Neural cell (in vitro differentiated cells): ENCODE results near the gene NCAPD2. TPM values are rescaled to one million over a fixed set of nuclear protein-coding genes. Genes with fewer than 3 reads are reported as not detected.

Experiments
- H2AFZ ChIP-seq: fragments of 200-600, 300-800 bp; sonication (generic), shearing (Covaris generic); 2 replicates; pipeline ENCODE4 v1.6.0; 2014; ENCODE audit warnings: low read depth, mild to moderate bottlenecking, antibody characterized with exemption, low read length, moderate library complexity
- H3F3A ChIP-seq: fragments of 200-600 bp; shearing (Covaris generic); 2 replicates; pipeline ENCODE4 v1.6.1; 2016; ENCODE audit warnings: mild to moderate bottlenecking, moderate library complexity, mixed read lengths, antibody characterized with exemption, low read length; ENCODE audit not compliant: insufficient read depth, poor library complexity, severe bottlenecking
- H3K27ac ChIP-seq: fragments of 200-600, 300-800 bp; sonication (generic), shearing (Covaris generic); 2 replicates; pipeline ENCODE4 v1.5.1; 2014; ENCODE audit warnings: mild to moderate bottlenecking, low read length, moderate library complexity
- H3K27me3 ChIP-seq: fragments of 300-800, 200-600 bp; sonication (generic), shearing (Covaris generic); 2 replicates; pipeline ENCODE4 v1.6.0; 2014; ENCODE audit warnings: mild to moderate bottlenecking, low read depth, low read length, moderate library complexity; ENCODE audit not compliant: insufficient read depth
- H3K36me3 ChIP-seq: fragments of 300-800, 200-600 bp; sonication (generic), shearing (Covaris generic); 2 replicates; pipeline ENCODE4 v1.5.1; 2014; ENCODE audit warnings: mild to moderate bottlenecking, antibody characterized with exemption, low read length, moderate library complexity; ENCODE audit not compliant: insufficient read depth
- H3K4me2 ChIP-seq: fragments of 300-800, 200-600 bp; sonication (generic), shearing (Covaris generic); 2 replicates; pipeline ENCODE4 v1.6.0; 2014; ENCODE audit warnings: mild to moderate bottlenecking, low read length
- H3K4me3 ChIP-seq: fragments of 300-800, 200-600 bp; sonication (generic), shearing (Covaris generic); 2 replicates; pipeline ENCODE4 v1.5.1; 2014; ENCODE audit warnings: mild to moderate bottlenecking, low read length, moderate library complexity
- H3K79me2 ChIP-seq: fragments of 200-600 bp; shearing (Covaris generic); replicated peaks from 2 replicates; pipeline ENCODE4 v1.6.0; 2014; ENCODE audit warnings: mild to moderate bottlenecking, low read length, moderate library complexity; ENCODE audit not compliant: insufficient read depth
- H3K9ac ChIP-seq: fragments of 300-800, 200-600 bp; sonication (generic), shearing (Covaris generic); 2 replicates; pipeline ENCODE4 v1.6.1; 2016; ENCODE audit warnings: mild to moderate bottlenecking, low read length, mixed read lengths
- H3K9me2 ChIP-seq: fragments of 200-600 bp; shearing (Covaris generic); 2 replicates; pipeline ENCODE4 v1.6.1; 2016; ENCODE audit warnings: mild to moderate bottlenecking, low read length, mixed read lengths; ENCODE audit not compliant: insufficient read depth
- H3K9me3 ChIP-seq: fragments of 200-600, 300-800 bp; sonication (generic), shearing (Covaris generic); 2 replicates; pipeline ENCODE4 v1.6.1; 2016; ENCODE audit warnings: mild to moderate bottlenecking, mixed run types, low read length, moderate library complexity, mixed read lengths
- H4K20me1 ChIP-seq: fragments of 200-600 bp; shearing (Covaris generic); 2 replicates; pipeline ENCODE4 v1.6.1; 2016; ENCODE audit warnings: mild to moderate bottlenecking, mixed run types; ENCODE audit not compliant: insufficient read depth
- EP300 ChIP-seq: fragments of 450-650 bp; conservative IDR thresholded peaks from 2 replicates; pipeline ENCODE4 v1.6.1; 2014; ENCODE audit warnings: antibody characterized with exemption, mild to moderate bottlenecking, moderate library complexity; ENCODE audit not compliant: poor library complexity, severe bottlenecking
- EZH2 ChIP-seq: fragments of 200-600, 300-800 bp; shearing (Covaris generic), sonication (generic); IDR thresholded peaks from 2 replicates; pipeline ENCODE4 v1.6.1; 2014; ENCODE audit warnings: antibody characterized with exemption, low read length, borderline replicate concordance, mild to moderate bottlenecking; ENCODE audit not compliant: insufficient read depth, poor library complexity, severe bottlenecking
- MXI1 ChIP-seq: fragments of 450-650 bp; conservative IDR thresholded peaks from 2 replicates; pipeline ENCODE4 v1.6.1; 2014; ENCODE audit warnings: antibody characterized with exemption, mild to moderate bottlenecking; ENCODE audit not compliant: poor library complexity, severe bottlenecking
- POLR2AphosphoS5 ChIP-seq: IDR thresholded peaks from 2 replicates; pipeline ENCODE4 v1.6.1; 2012
- RAD21 ChIP-seq: fragments of 450-650 bp; conservative IDR thresholded peaks from 2 replicates; pipeline ENCODE4 v1.6.1; 2014; ENCODE audit warnings: antibody characterized with exemption, mild to moderate bottlenecking, moderate library complexity
- SMC3 ChIP-seq: fragments of 450-650 bp; conservative IDR thresholded peaks from 2 replicates; pipeline ENCODE4 v1.6.1; 2014; ENCODE audit warnings: antibody characterized with exemption, mild to moderate bottlenecking, moderate library complexity; ENCODE audit not compliant: poor library complexity
- TAF1 ChIP-seq: IDR thresholded peaks from 2 replicates; pipeline ENCODE4 v1.6.1; 2012; ENCODE audit warnings: low read depth
- polyA plus RNA-seq: library from polyadenylated mRNA; depleted of rRNA; stranded (reverse); fragments of >200 nt; gene quantifications from 2 replicates; pipeline ENCODE4 v1.2.3, GENCODE V29; 2014
- TF ChIP-seq, protein P1 (sequence below): IDR thresholded peaks from 2 replicates; pipeline ENCODE4 v1.6.1; 2012; ENCODE audit warnings: borderline replicate concordance
- TF ChIP-seq, protein P2 (sequence below): fragments of 450-650 bp; IDR thresholded peaks from 2 replicates; pipeline ENCODE4 v1.5.1; 2014; ENCODE audit warnings: antibody characterized with exemption, mild to moderate bottlenecking, moderate library complexity; ENCODE audit not compliant: poor library complexity, severe bottlenecking

NCAPD2 gene
- polyA plus RNA-seq, 1 donor from 2014 or later: 4.5 TPM

DNA sequence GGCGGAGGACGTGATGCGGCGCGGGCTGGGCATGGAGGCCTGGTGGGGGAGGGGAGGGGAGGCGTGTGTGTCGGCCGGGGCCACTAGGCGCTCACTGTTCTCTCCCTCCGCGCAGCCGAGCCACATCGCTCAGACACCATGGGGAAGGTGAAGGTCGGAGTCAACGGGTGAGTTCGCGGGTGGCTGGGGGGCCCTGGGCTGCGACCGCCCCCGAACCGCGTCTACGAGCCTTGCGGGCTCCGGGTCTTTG, 40.7 kb downstream of the NCAPD2 start:
- no peaks in the 10 kb centered on the region for H3K27me3 ChIP-seq
- H3K27ac ChIP-seq: peak overlapping the region; percentile 98
- peak overlapping the region; percentile 100 for H3K4me3 ChIP-seq
- peak overlapping the region; percentile 21 for H2AFZ ChIP-seq
- H3K9me3 ChIP-seq: no peaks in the 10 kb centered on the region
- peaks cover 20% of the 10 kb centered on the region for H3K79me2 ChIP-seq
- peak overlapping the region; percentile 14 for H3K4me2 ChIP-seq
- peaks cover 9% of the 10 kb centered on the region for H4K20me1 ChIP-seq
- peak overlapping the region; percentile 99 for H3K9ac ChIP-seq
- peaks cover 4% of the 10 kb centered on the region for H3F3A ChIP-seq
- TF ChIP-seq RAD21 (no peak), POLR2AphosphoS5 (no peak), TAF1 (peak; percentile 12)
- H3K9me2 ChIP-seq: no peaks in the 10 kb centered on the region
- peaks cover 11% of the 10 kb centered on the region for H3K36me3 ChIP-seq

DNA sequence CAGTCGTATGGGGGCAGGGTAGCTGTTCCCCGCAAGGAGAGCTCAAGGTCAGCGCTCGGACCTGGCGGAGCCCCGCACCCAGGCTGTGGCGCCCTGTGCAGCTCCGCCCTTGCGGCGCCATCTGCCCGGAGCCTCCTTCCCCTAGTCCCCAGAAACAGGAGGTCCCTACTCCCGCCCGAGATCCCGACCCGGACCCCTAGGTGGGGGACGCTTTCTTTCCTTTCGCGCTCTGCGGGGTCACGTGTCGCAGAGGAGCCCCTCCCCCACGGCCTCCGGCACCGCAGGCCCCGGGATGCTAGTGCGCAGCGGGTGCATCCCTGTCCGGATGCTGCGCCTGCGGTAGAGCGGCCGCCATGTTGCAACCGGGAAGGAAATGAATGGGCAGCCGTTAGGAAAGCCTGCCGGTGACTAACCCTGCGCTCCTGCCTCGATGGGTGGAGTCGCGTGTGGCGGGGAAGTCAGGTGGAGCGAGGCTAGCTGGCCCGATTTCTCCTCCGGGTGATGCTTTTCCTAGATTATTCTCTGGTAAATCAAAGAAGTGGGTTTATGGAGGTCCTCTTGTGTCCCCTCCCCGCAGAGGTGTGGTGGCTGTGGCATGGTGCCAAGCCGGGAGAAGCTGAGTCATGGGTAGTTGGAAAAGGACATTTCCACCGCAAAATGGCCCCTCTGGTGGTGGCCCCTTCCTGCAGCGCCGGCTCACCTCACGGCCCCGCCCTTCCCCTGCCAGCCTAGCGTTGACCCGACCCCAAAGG, 41.2 kb downstream of the NCAPD2 start:
- Histone ChIP-seq H3K4me2 (peak overlapping the region; percentile 92), H3K36me3 (peaks cover 11% of the 10 kb centered on the region), H3K79me2 (peaks cover 20% of the 10 kb centered on the region), H3K9ac (peak overlapping the region; percentile 99), H3K27ac (peak overlapping the region; percentile 98), H3F3A (peaks cover 4% of the 10 kb centered on the region), H2AFZ (peak overlapping the region; percentile 21), H3K9me2 (no peaks in the 10 kb centered on the region), H4K20me1 (peaks cover 9% of the 10 kb centered on the region), H3K9me3 (no peaks in the 10 kb centered on the region), H3K27me3 (no peaks in the 10 kb centered on the region), H3K4me3 (peak overlapping the region; percentile 100)
- TF ChIP-seq, protein P1, sequence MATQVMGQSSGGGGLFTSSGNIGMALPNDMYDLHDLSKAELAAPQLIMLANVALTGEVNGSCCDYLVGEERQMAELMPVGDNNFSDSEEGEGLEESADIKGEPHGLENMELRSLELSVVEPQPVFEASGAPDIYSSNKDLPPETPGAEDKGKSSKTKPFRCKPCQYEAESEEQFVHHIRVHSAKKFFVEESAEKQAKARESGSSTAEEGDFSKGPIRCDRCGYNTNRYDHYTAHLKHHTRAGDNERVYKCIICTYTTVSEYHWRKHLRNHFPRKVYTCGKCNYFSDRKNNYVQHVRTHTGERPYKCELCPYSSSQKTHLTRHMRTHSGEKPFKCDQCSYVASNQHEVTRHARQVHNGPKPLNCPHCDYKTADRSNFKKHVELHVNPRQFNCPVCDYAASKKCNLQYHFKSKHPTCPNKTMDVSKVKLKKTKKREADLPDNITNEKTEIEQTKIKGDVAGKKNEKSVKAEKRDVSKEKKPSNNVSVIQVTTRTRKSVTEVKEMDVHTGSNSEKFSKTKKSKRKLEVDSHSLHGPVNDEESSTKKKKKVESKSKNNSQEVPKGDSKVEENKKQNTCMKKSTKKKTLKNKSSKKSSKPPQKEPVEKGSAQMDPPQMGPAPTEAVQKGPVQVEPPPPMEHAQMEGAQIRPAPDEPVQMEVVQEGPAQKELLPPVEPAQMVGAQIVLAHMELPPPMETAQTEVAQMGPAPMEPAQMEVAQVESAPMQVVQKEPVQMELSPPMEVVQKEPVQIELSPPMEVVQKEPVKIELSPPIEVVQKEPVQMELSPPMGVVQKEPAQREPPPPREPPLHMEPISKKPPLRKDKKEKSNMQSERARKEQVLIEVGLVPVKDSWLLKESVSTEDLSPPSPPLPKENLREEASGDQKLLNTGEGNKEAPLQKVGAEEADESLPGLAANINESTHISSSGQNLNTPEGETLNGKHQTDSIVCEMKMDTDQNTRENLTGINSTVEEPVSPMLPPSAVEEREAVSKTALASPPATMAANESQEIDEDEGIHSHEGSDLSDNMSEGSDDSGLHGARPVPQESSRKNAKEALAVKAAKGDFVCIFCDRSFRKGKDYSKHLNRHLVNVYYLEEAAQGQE: peak; percentile 63
- TF ChIP-seq EZH2 (no peak), SMC3 (no peak), MXI1 (peak; percentile 73), POLR2AphosphoS5 (peak; percentile 68), EP300 (peak; percentile 37), RAD21 (peak; percentile 28), TAF1 (peak; percentile 22)
- TF ChIP-seq, protein P2, sequence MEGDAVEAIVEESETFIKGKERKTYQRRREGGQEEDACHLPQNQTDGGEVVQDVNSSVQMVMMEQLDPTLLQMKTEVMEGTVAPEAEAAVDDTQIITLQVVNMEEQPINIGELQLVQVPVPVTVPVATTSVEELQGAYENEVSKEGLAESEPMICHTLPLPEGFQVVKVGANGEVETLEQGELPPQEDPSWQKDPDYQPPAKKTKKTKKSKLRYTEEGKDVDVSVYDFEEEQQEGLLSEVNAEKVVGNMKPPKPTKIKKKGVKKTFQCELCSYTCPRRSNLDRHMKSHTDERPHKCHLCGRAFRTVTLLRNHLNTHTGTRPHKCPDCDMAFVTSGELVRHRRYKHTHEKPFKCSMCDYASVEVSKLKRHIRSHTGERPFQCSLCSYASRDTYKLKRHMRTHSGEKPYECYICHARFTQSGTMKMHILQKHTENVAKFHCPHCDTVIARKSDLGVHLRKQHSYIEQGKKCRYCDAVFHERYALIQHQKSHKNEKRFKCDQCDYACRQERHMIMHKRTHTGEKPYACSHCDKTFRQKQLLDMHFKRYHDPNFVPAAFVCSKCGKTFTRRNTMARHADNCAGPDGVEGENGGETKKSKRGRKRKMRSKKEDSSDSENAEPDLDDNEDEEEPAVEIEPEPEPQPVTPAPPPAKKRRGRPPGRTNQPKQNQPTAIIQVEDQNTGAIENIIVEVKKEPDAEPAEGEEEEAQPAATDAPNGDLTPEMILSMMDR: no peak
